GM18951 (cell line): ENCODE measurements around the gene CYP51A1.
"Not testable (repeated sequence)": the region's sequence is repeated elsewhere in the genome, so short reads cannot be mapped to it uniquely, and the experiment has no call there.

Experiments used
- POLR2A ChIP-seq: IDR thresholded peaks from 4 replicates; pipeline ENCODE4 v1.6.1; 2011; ENCODE audit warnings: mild to moderate bottlenecking; ENCODE audit not compliant: insufficient read length, insufficient read depth; ENCODE audit errors: extremely low read depth
- in situ Hi-C: fragments of 300-500 bp; cut with MboI; formaldehyde crosslinking; loops from one replicate; pipeline ENCODE4 v1.12.0; 2022; ENCODE audit warnings: low sequenced_read_pairs, mixed read lengths, inconsistent platforms; ENCODE audit not compliant: unreplicated experiment

CYP51A1 gene

GRCh38 chr7:92134271-92135051, at the start of gene CYP51A1:
CYP51A1 (minus strand) TSS chr7:92134477; CDS start chr7:92134364, 113 bp downstream.
- in situ Hi-C loops = no loop called here
- peak; percentile 92 for TF ChIP-seq POLR2A

GRCh38 chr7:92178928-92179924, 44.9 kb upstream of the CYP51A1 start, which contains the start of gene LRRD1:
LRRD1 (minus strand) TSS chr7:92179142; CDS start chr7:92165202, 13,940 bp downstream.
- in situ Hi-C loops = no loop called here
- TF ChIP-seq POLR2A = no peak

- in situ Hi-C loops = no loop called here
- no peak for TF ChIP-seq POLR2A
These were observed 43.1 kb upstream of the CYP51A1 start for GRCh38 chr7:92177362-92177761.

GRCh38 chr7:92169529-92169928, 35.3 kb upstream of the CYP51A1 start:
- in situ Hi-C loops = not testable (repeated sequence)

- in situ Hi-C loops = no loop called here
These were observed 27.0 kb upstream of the CYP51A1 start for GRCh38 chr7:92161271-92161670.

GRCh38 chr7:92158660-92159575, 24.6 kb upstream of the CYP51A1 start:
- in situ Hi-C loops = no loop called here
- no peak for TF ChIP-seq POLR2A

More at GRCh38 chr7:92161271-92161670, 27.0 kb upstream of the CYP51A1 start:
- no peak for TF ChIP-seq POLR2A

GRCh38 chr7:92156990-92157389, 22.7 kb upstream of the CYP51A1 start:
- TF ChIP-seq POLR2A = no peak
- in situ Hi-C loops = no loop called here

- in situ Hi-C loops = no loop called here
- TF ChIP-seq POLR2A = no peak
These were observed 20.9 kb upstream of the CYP51A1 start for GRCh38 chr7:92155108-92155739.

- in situ Hi-C loops = no loop called here
- TF ChIP-seq POLR2A = no peak
These were observed 16.3 kb upstream of the CYP51A1 start for GRCh38 chr7:92150450-92151017.

GRCh38 chr7:92149736-92150239, 15.5 kb upstream of the CYP51A1 start:
- TF ChIP-seq POLR2A = no peak
- in situ Hi-C loops = no loop called here

GRCh38 chr7:92143192-92143880, 9.1 kb upstream of the CYP51A1 start:
- in situ Hi-C loops = not testable (repeated sequence)

- in situ Hi-C loops = not testable (repeated sequence)
These were observed 8.5 kb upstream of the CYP51A1 start for GRCh38 chr7:92142791-92143190.
